ENCODE data around the gene RALGAPA2.
"Not testable (repeated sequence)": the region's sequence is repeated elsewhere in the genome, so short reads cannot be mapped to it uniquely, and the experiment has no call there.

RALGAPA2 gene

DNA sequence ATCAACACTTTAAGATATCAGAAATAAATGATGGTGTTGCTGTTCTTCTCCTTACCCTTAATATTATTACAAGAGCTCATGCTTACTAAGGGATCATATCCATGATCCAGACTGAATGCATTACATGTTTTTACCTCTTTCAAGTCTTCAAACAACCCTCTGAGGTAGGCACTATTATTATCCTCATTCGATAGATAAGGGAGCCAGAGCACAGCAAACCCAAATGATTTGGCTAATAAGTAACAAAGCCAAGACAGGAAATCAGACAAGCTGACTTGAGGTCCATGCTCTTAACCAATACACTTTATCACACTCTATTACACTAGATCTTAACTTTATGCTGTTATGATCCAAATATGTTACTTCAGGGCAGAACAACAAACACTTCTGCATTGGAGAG is 145.9 kb downstream of the RALGAPA2 start:
- DNase-seq = no peak

DNA sequence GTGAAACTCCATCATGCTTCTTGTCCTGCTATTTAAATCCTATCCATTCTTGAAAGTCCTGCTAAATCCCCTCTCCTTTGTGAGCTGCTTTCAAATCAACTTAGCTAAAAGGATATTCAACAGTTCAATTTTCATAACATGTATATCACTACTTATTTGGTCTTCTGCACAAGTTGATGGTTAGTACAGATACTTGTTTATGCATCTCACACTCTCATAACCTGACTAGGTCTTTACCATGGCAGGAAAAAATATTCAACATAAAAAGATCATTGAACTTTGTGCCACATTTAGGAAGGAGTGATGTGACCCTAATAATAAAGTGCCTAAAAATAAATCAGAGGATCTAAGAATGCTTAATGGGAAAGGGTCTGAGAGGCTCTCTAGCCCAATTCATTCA is 148.2 kb downstream of the RALGAPA2 start:
- DNase-seq = no peak

DNA sequence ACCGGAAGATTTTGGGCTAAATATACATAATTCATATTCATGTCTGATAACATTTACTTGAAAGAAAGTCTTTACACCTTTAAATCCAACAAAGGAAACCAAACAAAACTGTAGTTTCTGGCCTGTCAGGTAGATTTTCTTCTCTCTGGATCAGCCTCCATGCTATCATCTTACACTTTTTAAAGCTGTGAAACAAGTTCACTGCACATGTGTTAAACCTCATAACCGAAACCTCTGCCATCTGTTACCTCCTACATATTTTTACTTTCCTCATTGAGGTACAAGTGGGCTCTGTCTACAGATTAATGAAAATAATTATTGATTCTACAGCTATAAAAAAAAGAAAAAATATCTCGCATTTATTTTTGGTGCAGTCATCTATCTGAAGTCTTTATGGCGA is 149.9 kb downstream of the RALGAPA2 start:
- DNase-seq = no peak

DNA sequence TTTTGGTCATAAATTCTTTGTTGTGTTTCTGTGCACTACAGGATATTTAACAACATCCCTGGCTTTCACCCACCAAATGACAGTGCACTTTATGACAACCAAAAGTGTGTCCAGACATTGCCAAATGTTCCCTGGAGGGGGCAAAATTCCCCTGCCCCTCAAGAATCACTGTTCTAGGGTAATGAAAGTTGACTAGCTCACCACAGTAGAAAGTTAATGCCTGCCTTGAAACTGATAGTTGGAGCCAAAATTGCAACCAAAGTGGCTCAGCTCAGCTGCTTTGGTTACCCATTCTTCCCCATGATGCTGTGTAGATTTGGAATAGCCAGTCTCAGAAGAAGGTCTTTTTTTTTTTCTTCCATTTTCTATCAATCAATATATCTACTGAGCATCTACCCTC is 150.6 kb downstream of the RALGAPA2 start:
- DNase-seq = no peak

DNA sequence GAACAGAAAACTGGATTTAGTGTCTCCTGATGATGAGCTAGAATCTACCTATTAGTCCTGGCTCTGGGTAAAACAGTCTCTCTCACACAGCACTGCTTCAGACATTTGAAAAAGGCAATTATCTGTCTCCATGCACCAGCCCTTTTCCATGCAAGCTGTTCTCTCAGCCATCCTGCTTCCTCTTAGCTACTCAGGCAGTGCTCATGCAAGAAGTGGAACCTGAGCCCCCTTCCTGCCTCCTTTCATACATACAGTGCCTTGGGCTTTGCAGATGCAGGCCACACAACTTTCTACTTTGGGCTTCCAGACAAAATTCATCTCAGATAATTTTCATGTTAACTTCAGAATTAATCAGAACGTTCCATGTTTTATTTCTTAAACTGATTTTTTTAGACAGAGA is 151.3 kb downstream of the RALGAPA2 start:
- no peak for DNase-seq

DNA sequence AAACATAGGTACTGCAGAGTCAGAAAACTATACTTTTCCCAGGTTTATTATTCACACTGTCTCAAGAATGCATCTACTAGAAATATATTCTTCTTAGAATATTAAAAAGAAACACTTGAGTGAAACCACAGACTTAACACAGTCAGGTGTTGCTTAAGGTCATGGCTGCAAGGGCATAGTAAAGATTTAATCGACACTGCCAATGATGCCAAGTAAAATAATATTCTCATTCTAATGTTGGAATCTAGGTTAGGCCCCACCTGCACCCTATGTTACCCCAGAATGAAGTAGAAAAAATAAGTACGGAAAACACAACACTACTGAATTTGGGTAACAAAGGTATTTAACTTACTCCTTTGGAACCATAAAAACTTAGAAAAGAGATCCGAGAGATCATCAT is 155.0 kb downstream of the RALGAPA2 start:
- DNase-seq = no peak

DNA sequence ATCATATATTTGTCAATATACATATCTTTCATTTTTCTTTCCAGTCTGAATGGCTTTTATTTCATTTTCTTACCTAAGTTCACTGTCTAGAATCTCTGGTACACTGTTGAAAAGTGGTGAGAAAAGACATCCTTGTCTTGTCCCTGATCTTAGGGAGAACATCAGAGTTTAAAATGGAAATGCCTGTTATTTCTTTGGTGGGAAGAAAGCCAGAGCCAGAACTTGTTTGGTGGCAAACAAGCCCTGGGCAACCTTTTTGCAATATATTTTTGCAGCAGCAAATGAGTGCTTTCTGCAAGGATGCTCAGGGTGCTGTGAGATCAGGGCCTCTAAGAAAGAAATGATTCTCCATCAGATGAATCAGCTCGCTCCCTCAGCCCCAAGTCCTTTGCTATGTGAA is 156.6 kb downstream of the RALGAPA2 start:
- no peak for DNase-seq

DNA sequence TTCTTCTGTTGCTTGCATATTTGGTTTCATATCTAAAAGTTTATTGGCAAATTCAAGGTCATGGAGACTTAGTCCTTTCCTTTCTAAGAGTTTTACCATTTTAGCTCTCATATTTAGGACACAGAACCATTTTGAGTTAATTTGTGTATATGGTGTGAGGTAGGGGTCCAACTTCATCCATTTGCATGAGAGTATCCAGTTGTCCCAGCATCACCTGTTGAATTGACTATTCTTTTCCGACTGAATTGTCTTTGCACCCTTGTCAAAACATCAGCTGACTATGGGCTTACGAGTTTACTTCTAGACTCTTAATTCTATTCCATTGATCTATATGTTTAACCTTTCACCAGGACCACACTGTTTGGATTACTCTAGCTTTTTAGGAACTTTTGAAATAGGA is 157.5 kb downstream of the RALGAPA2 start:
- DNase-seq = no peak

DNA sequence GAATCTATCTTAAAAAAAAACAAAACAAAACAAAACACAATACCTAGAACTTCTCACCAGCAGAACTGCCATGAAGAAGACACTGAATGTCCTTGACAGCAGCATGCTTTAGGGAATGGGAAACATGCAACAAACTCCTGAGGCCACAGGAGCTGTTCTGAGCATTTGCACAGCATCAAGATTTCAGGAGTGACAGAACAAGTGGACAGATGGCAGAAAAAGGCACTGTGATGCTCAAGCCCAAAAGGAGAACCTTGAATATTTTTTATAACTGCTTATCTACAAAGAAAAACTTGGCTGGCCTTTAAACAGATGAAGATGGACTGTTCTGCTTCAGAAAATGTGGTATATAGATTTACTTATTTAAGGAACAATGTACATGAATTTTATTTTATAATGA is 158.9 kb downstream of the RALGAPA2 start:
- no peak for DNase-seq

DNA sequence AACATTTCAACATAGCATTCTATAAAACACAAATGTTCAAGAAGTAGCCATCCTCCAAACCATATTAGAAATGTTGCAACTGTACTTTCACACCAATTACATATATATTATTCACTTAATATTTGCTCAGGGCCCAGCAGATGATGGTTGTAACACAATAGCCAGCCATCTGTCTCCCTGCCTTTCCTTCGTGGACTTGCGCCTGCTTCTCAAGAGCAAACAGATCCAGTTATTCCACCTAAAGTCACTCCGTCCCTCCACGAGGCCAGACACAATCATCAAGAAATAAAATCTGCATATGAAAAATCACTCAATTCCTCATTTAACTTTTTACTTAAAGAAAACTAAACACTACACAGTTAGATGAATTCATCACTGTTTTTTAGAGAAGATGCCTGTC is 160.4 kb downstream of the RALGAPA2 start:
- no peak for DNase-seq

DNA sequence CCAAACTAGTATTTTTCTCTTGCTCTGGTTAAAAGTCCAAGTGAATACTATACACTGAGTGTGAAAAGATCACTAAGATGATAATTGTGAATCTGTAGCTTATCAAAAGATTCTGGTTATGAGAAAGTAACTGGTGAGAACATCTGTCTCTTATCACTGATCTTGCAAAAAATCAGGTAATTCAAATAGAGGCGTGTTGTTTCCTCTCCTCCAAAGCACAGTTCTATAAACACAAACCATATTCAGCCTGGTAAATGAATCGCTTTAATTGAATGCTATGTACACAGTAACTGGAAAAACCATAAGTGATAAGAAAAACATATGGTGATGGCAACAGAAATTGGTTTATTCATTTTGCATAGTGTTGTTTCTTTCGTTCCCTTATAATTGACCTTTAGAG is 161.0 kb downstream of the RALGAPA2 start:
- no peak for DNase-seq

DNA sequence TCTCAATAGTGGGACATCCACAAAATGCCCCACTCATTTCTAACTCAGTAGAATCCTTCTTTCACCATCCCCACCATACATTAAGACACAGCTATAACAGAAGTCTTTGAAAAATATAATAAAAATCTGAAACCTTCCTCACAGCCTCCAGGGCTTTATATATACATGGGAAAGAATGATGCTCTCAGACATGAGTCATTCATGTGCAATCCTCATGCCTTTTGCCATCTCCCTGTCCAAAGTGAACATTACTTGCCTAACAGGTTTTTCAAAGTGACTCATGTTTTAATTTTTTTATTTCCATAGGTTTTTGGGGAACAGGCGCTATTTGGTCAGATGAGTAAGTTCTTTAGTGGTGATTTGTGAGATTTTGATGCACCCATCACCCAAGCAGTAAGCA is 162.7 kb downstream of the RALGAPA2 start:
- DNase-seq = no peak

DNA sequence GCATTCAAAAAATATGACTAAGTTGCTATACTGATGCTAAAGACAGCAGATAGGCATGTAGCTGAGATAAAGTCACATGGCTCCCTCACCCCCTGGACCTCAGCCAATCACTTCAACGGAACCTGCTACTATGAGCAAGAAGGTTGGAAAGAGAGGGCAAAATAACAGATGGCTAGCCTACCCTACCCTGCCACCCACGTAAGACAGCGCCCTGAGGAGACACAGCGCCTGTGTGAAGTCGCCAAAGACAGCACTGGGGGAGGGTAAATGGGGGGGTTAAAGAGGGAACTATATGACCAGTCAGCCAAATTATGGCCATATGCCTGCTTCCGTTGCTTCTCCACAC is 163.2 kb downstream of the RALGAPA2 start:
- DNase-seq = no peak

DNA sequence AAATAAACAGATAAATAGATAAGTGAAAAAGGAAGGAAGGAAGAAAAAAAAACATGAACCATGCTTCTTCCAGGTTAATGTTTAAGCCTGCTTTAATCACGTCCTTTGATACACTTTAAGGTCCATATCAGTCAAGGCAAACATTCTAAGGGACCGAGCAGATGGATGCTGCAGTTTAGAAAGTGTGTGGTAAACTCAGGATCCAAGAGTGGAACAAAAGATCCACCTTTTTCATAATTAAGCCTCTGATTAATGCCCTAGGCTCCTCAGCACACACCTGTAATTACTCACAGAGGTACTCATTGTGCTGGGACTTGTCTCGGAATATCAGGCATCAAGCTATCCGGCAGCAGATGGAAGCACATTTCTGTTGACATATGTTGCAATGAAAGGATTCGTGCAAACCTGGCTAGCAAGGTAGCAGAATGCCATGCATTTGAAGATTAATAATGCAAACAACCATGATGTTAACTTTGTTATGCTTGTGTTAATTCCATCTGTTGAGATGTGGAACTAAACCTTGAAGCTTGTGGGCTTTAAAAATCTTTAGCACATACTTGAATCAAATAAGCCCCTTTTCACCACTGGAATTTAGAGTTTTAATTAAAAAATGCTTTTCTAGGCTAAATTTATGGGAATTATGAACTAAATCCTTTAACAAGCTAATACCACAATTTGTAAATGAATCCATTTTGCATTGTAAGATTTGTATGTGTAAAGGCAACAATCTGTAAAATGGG is 163.7 kb downstream of the RALGAPA2 start:
- DNase-seq = no peak

DNA sequence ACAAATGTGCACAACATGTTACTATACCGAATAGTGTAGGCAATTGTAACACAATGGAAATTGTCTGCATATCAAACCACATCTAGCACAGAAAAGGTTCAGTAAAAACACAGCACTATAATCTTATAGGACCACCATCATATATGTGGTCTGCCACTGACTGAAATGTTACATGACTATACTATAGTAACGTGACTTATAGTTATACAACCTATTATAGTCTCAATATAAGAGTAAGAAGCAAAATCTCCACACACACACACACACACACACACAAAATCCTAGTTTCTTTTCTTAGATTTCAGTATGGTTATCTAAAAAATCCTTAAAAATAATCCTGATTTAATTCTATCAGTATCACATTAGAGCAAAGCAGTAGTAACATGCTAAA is 164.6 kb downstream of the RALGAPA2 start:
- DNase-seq = no peak

DNA sequence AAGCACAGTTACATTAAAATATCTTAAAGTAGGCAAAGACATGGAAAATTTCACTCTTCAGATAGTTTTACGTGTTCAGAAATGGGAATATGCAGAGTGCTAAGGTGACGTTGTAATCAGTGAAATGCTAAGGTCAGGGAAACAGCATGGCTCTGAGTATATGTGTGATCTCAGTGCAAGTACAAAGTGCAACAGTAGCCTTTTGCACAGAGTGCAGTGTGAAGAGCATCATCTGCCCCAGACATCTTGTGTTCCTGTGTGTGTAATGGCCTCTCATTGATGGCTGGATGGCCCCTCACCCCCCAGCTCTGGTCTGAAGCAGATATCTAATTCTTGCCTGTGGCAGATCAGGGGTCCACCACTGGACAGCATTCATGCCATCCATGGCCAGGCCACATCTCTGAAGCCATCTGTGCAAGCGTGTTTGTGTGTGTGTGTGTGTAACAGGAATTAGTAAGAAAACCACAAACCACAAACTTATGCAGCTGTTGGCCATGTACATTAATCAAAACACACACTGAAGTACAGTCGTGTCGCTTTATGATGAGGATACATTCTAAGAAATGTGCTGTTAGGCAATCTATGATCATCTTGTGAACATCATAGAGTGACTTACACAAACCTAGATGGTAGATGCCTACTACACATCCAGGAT is 165.1 kb downstream of the RALGAPA2 start:
- no peak for DNase-seq

DNA sequence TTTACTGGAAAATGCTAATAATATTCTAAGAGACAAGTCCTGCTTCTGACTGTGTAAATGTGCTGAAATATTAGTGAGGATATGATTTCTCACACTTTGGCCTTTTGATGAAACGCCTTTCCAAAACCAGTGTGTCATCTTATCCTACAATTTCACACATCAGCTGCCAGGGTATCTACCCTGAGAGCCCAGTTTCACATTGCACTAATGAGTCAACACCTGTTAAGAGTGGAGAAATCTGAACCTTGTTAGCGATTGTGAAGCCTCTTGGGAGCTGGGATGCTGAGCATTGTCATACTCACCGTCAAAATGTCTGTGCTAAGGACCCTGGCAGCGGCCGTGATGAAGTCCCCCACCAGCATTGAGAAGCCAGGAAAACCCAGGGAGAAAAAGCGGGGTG is 166.0 kb downstream of the RALGAPA2 start:
- no peak for DNase-seq

DNA sequence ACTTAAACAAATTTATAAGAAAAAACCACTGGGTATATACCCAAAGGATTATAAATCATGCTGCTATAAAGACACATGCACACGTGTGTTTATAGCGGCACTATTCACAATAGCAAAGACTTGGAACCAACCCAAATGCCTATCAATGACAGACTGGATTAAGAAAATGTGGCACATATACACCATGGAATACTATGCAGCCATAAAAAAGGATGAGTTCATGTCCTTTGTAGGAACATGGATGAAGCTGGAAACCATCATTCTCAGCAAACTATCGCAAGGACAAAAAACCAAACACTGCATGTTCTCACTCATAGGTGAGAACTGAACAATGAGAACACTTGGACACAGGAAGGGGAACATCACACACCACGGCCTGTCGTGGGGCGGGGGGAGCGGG is 169.1 kb downstream of the RALGAPA2 start:
- DNase-seq = not testable (repeated sequence)

DNA sequence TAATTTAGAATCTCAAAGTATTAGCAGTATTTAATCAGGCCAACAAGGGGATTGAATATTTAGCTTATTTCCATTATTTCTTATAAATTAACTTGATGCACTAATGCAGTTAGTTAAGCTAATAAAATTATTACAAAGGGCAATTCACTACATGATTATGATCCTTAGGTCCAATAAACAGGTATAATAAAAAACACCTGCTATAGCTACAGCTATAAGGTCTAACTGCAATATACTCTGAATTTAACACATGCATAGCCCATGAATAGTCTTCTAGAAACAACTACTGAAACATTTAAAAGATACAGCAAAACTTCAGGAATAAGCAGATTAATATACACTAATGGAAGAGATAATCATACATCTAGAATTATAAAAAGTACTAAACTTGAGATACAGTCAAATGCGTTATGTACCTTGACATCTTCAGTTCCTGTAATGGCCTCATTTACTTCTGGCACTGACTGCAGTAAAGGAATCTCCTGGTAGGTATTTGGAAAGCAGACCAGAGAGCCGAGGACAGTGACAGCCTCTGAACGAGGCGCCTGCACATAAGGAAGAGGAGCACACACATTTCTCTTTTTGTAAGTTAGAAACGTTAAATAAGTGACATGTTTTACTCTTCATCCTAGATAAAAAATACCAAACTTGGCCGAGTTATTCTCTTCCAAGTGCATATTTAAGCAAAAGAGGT is 176.1 kb downstream of the RALGAPA2 start:
- no peak for DNase-seq

DNA sequence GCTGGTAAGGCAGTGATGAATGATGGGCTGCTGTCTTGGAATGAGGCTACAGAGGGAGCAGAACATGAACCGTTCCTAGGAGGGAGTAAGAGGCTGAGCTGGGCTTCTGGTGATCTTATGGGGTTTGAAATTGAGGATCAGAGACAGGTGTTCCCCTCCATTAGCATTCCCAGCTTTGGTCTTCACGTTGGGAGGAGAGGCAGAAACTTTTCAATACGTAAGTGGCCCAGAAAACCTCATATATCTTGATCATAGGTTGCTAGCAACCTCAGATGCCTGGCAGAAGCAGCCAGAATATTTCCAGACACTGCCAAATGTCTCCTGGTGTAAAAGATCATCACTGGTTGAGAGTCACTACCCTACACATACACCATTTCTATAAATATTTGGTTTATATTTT is 177.4 kb downstream of the RALGAPA2 start:
- no peak for DNase-seq

DNA sequence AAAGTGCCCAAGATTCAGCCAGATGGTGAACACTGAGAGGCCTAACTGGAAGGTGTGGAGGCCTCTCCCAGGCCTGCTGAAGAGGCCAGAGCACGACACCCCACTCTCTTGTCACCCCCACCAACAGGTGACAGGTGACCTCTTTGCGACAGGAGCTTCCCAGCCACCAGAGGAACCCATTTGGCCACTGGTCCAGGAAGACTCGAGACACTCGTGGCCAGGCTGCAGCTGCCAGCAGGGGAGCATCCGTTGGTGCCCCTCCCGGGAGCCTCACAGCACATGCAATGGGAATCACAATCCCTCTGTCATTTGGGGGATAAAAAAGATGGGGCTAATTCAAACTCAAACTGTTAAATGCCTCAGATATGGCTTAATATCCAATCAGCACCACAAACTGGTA is 181.2 kb downstream of the RALGAPA2 start:
- no peak for DNase-seq

DNA sequence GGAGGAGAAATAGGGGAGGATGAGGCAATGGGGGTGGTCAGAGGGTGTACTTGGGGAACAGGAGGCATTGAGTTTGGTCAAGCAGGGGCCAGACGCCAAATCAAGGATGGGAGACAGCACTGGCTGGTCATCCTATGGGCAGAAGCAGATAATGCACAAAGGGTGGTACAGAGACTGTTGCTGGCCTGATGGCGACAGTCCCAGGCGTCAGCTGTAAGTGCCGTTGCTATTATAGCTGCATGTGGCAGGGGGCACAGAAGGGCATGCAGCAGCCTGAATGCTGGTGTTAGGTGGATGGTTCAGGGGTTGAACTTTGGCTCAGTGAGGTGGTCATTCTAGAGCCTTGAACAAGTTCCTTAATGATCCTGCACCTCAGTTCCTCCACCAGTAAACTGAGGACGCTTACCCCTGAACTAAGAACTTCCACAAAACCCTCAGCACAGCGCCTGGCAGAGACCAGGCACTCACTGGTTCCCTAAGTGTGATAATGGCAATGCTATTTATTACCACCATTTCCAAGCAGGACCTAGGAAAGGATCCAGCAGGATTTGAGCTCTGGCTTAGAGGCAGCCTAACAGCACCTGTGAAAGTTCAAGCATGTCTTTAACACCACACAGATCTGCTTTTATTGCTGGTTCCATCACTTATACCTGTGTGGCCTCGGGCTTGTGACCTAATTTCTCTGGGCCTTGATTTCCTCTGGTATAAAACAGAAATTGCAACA is 181.9 kb downstream of the RALGAPA2 start:
- DNase-seq = no peak

DNA sequence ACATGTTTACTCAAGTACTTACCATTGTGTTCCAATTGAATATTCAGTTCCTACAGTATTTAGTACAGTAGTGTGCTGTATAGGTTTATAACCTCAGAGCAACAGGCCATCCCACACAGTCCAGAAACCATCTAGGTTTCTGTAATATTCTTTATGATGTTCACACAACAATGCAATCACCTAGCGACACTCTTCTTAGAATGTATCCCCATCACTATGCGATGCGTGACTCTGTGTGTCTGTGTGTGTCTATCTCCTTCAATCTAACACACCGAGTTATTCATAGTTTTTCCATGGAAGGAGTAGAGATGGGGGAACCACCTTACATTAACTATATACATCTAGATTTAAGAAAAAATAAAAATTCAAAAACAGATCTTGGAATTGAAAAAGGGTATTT is 182.8 kb downstream of the RALGAPA2 start:
- DNase-seq = no peak

DNA sequence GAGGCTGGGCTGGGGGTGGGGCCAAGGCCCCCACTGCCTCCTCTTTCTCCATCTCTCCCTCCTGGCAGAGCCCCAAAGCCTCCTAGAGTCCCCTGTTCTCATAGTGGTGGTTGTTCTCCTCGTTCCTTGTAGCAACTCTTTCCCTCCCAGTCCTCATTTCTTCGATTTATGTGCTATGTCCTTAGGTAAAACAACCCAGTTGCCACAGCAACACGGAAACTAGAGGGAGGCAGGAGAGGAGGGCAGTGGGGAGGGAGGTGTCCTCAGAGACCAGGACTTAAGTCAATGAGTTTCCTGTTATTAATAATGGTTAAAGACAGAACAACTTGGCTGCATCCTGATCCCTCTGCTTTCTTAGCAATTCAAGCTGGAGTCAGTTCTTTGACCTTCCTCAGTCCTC is 183.6 kb downstream of the RALGAPA2 start:
- DNase-seq = no peak
